ENCODE results near the gene KIF14.

DNA sequence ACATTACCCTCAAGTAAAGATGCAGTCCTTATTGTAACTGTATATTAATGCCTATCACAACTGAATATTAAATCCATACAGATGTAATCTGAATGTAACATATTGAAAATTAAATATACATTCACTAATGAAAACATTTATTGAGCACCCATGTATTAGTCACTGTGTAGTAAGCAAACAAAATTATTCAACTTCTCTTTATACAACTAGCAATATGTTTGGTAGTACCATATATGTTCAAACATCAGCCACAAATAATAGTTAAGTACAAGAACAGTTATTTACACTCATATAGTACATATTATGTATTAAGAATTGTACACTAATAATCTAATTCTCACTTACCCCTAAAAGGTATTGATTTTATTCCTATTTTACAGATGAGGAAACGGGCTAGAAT is 17.9 kb downstream of the KIF14 start:
- TF ChIP-seq CTCF (conservative IDR thresholded peaks at IDR 0.05 in 1 of 2, IDR thresholded peaks at IDR 0.05 in 1 of 2; ENCODE audit: low read depth in 1 of 2, low read length in 2 of 2) (no peak), EZH2 (IDR thresholded peaks at IDR 0.05; ENCODE audit: low read length, missing control alignments) (no peak)
